ENCODE data around the gene NBPF1.
"Not testable (repeated sequence)": the region's sequence is repeated elsewhere in the genome, so short reads cannot be mapped to it uniquely, and the experiment has no call there.

Gene NBPF1

DNA sequence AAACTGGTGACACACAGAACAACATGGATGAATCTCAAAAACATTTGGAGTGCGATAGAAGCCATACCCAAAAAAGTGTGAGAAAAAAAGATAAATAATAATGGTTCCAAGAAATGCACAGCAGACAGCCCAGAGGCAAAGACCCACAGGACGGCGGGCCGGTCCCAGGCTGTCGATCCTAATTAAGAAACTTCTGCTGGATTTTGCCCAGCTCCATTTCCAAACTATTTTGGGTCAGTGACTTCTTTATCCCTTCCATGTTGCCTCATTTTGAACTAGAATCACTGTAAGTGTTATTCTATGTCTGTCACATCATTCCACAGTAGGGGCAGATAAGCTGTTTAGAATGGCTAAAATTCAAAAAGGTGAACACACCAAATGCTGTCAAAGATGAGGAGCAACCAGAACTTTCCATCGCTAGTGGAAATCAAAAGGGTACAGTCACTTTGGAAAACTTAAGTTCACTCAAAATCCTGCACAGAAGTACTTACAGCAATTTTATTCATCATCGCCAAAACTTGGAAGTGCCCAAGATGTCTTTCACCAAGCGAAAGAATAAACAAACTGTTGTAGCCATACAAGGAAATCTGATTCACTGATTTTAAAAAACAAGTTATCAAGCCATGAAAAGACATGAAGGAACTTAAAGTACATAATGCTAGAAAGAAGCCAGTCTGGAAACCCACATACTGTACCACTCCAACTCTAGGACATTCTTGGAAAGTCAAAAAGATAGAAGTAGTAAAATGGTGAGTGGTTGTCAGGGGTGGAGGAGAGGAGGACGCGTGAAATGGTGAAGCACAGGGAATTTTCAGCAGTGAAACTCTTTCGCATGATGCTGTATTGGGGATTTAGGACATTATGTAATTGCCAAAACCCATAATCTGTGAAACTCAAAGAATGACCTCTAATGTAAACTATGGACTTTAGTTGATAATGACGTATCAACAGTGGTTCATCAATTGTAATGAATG is 7.5 kb downstream of the NBPF1 start:
- Histone ChIP-seq H3K4me3 (ENCODE audit: low read depth, low read length) (no peak overlapping the region), H3K9me3 (ENCODE audit: control insufficient read depth, insufficient read depth, low read length) (no peaks in the 10 kb centered on the region), H3K4me1 (ENCODE audit: control insufficient read depth, insufficient read depth, low read length) (no peaks in the 10 kb centered on the region), H3K9ac (ENCODE audit: low read depth, low read length) (no peak overlapping the region), H3K36me3 (ENCODE audit: control insufficient read depth, insufficient read depth, low read length) (no peaks in the 10 kb centered on the region), H3K27me3 (ENCODE audit: control insufficient read depth, insufficient read depth, low read length) (peaks cover under 1% of the 10 kb centered on the region)

DNA sequence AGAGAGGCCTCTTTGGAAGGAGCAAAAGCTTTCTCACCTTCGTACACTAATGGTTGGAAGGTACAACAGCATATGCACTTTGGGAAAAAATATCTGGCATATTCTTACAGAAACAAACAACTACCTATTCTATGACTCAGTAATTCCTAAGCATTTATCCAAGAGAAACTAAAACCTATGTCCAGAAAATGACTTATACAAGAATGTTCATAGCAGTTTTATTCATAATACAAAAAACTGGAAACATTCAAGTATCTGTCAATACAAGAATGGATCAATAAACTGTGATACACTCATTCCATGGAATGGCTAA is 8.2 kb downstream of the NBPF1 start:
- Histone ChIP-seq H3K4me3 (ENCODE audit: low read depth, low read length) (no peak overlapping the region), H3K9me3 (ENCODE audit: control insufficient read depth, insufficient read depth, low read length) (no peaks in the 10 kb centered on the region), H3K4me1 (ENCODE audit: control insufficient read depth, insufficient read depth, low read length) (no peaks in the 10 kb centered on the region), H3K27me3 (ENCODE audit: control insufficient read depth, insufficient read depth, low read length) (no peaks in the 10 kb centered on the region), H3K9ac (ENCODE audit: low read depth, low read length) (no peak overlapping the region), H3K36me3 (ENCODE audit: control insufficient read depth, insufficient read depth, low read length) (no peaks in the 10 kb centered on the region)

DNA sequence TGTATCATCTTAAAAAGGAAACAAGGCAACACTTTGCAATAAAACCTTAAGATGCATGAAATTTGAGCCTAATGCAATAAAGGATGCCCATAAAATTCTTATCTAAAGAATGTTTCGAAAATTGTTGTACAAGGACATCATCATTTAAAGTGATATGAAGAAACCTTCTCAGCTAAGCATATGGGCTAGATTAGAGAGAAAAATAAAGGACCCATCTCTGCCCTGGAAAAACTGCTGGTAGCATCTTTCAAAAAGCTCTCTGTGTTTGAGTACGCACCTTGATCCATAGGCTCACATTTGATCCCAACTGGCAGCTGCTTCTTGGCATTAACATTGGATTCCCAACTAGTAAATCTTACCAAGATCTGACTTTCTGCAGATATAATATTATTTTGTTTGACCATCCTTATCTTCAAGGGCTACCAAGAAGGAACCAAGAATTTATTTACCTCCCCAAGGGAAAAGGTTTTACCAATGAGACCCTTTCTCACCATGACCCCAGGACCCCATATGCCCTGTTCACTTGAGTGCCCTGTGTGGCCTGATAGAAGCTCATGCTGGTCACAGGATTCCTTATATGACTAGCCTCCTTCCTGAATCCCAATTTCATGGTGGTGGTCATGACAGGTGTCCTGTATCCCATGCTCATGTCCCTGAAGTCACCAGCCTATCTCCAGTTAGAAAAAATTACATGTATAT is 8.7 kb downstream of the NBPF1 start:
- not testable (repeated sequence) for H3K9me3 ChIP-seq (ENCODE audit: control insufficient read depth, insufficient read depth, low read length); H3K36me3 ChIP-seq (ENCODE audit: control insufficient read depth, insufficient read depth, low read length); H3K9ac ChIP-seq (ENCODE audit: low read depth, low read length); H3K4me3 ChIP-seq (ENCODE audit: low read depth, low read length); H3K4me1 ChIP-seq (ENCODE audit: control insufficient read depth, insufficient read depth, low read length); H3K27me3 ChIP-seq (ENCODE audit: control insufficient read depth, insufficient read depth, low read length)

DNA sequence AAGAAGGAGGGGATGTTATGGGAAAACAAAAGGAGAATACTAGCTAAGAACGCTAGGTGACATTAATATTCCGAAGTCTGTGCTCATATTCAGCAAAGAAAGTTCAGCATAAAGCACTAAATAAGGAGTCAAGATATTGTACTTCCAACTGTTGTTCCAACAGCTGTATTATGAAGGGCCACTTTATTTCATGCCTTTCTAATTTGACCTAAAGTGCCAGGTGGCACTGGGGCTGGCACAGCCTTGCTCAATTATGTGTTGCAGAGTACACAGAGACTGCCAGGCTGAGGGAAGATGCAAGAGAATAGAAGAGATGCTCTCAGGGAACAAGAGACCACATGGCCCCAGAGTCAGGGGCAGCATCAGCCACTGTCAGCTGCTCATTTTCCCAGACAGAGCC is 9.7 kb downstream of the NBPF1 start:
- H3K4me3 ChIP-seq (ENCODE audit: low read depth, low read length); H3K9me3 ChIP-seq (ENCODE audit: control insufficient read depth, insufficient read depth, low read length); H3K4me1 ChIP-seq (ENCODE audit: control insufficient read depth, insufficient read depth, low read length); H3K27me3 ChIP-seq (ENCODE audit: control insufficient read depth, insufficient read depth, low read length); H3K9ac ChIP-seq (ENCODE audit: low read depth, low read length); H3K36me3 ChIP-seq (ENCODE audit: control insufficient read depth, insufficient read depth, low read length): not testable (repeated sequence)

DNA sequence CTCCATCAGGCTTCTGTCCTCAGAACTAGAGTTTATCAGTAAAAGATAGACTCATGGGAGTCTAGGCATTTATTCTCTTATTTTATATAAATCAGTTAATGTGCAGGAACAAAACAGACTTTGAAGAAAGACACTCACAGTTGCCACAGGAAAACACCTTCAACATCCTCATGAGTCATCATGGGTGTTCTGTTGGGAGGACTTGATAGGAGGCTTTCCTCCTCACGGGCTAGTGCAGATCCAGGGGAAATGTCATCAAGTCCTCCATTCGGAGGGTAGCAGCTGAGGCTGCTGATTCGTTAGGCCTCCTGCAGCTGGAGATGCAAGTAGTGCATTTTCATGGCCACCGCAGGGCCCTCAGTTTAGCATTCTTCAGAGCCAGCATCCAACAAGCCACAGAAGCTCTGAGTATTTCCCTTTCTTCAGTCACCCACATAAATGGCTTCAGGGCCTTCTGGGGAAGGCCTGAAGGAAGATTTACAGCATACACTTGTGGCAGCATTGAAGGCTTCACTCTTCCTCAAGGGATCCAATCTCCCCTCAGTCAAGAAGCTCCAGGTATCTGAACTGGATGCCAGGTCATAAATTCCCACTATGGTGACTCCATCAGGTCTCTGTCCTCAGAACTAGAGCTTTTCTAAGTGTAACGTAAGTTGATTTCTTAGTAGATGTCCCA is 10.9 kb downstream of the NBPF1 start:
- H3K9ac ChIP-seq (ENCODE audit: low read depth, low read length); H3K9me3 ChIP-seq (ENCODE audit: control insufficient read depth, insufficient read depth, low read length); H3K27me3 ChIP-seq (ENCODE audit: control insufficient read depth, insufficient read depth, low read length); H3K4me1 ChIP-seq (ENCODE audit: control insufficient read depth, insufficient read depth, low read length); H3K36me3 ChIP-seq (ENCODE audit: control insufficient read depth, insufficient read depth, low read length); H3K4me3 ChIP-seq (ENCODE audit: low read depth, low read length): not testable (repeated sequence)

DNA sequence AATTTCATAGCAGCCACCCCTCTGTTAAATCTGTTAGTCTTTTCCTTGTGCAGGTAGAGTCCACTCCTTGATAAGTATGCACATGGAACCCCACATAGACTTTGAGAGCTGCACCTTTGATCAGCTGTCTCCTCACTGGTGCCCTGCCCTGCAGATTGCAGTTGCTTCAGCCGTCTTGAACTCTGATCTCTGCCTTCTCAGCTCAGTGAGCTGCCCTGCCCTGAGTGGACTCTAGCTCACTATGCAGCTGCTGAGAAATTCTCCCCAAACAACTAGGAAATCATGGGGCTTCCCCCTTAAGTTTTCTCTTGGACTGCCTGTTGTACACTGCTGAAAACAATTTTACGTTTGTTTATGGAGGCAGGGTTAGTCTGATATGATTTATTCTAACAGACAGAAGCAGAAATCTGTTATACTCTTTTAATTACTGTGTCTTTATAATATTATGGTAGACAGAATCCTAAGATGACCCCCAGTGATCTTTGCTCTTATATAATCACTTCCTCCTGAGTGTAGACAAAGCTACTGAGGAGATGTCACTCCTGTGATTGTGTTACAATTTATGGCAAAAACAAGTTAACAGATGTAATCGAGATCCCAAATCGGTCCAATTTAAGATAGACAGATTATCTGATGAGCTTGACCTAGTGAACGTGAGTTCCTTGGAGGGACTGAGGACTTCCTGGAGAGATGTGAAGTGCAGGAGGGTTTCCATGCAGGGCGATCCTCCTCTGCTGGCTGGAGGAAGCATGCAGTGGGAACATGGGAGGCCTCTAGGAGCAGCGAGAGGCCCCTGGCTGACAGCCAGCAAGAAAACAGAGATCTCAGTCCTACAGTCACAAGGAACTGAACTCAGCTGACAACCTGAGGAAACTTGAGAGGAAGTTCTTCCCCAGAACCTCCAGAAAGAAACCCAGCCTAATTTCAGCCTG is 12.2 kb downstream of the NBPF1 start:
- H3K4me3 ChIP-seq (ENCODE audit: low read depth, low read length); H3K9ac ChIP-seq (ENCODE audit: low read depth, low read length); H3K36me3 ChIP-seq (ENCODE audit: control insufficient read depth, insufficient read depth, low read length); H3K27me3 ChIP-seq (ENCODE audit: control insufficient read depth, insufficient read depth, low read length); H3K9me3 ChIP-seq (ENCODE audit: control insufficient read depth, insufficient read depth, low read length); H3K4me1 ChIP-seq (ENCODE audit: control insufficient read depth, insufficient read depth, low read length): not testable (repeated sequence)

DNA sequence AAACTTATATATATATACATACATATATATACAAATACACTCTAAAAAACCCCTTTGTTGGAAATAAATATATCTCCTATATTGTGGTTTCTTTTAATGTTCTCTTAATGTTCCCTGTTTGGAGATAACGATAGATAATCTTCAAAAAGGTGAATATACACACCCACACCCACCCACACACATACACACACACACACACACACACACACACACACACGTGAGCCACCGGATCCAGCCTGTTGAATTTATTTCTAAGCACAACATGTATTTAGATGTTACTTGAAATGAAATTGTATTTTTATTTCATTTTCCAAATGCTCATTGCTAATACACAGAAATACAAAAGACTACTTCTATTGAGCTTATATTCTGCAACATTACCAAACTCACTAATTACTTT is 14.0 kb downstream of the NBPF1 start:
- H3K9ac ChIP-seq (ENCODE audit: low read depth, low read length); H3K9me3 ChIP-seq (ENCODE audit: control insufficient read depth, insufficient read depth, low read length); H3K4me3 ChIP-seq (ENCODE audit: low read depth, low read length); H3K4me1 ChIP-seq (ENCODE audit: control insufficient read depth, insufficient read depth, low read length); H3K27me3 ChIP-seq (ENCODE audit: control insufficient read depth, insufficient read depth, low read length); H3K36me3 ChIP-seq (ENCODE audit: control insufficient read depth, insufficient read depth, low read length): not testable (repeated sequence)

DNA sequence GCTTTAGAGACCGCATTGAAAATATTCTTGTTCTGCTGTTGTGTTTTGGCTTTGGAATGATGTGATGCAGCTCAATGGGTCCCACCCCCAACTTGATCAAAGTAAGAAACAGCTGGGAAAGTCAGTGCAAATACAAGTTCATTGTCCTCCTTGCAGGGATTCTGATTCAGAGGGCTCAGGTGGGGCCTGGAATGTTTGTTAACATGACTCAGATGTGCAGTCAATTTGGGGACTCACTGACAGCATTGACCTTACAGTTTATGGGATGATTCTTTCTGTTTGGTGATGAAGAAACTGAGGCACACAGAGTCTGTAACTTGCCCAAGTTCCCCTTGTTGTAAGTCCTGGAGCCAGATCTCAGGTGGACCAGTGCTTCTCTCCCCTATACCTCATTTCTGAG is 18.1 kb downstream of the NBPF1 start:
- not testable (repeated sequence) for H3K4me1 ChIP-seq (ENCODE audit: control insufficient read depth, insufficient read depth, low read length); H3K4me3 ChIP-seq (ENCODE audit: low read depth, low read length); H3K27me3 ChIP-seq (ENCODE audit: control insufficient read depth, insufficient read depth, low read length); H3K9me3 ChIP-seq (ENCODE audit: control insufficient read depth, insufficient read depth, low read length); H3K36me3 ChIP-seq (ENCODE audit: control insufficient read depth, insufficient read depth, low read length); H3K9ac ChIP-seq (ENCODE audit: low read depth, low read length)

DNA sequence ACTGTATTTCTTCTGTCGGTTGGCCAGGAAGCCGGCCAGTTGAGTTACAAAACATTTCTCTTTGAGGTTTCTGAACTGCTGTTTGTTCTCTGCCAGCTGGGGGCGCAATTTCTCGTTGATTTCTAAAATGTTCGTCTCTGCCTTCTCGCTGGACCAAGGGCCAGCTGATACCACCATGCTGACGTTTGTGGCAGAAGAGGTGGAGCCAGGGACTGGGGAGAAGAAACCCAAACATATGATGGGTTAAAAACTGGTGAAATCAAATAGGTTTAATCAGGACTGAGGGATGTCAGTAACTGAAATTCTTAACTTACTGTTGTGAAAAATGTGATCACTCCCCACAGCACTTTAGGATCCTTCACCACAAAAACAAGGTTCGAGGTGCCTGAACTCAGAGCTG is 21.5 kb downstream of the NBPF1 start:
- H3K4me3 ChIP-seq (ENCODE audit: low read depth, low read length); H3K4me1 ChIP-seq (ENCODE audit: control insufficient read depth, insufficient read depth, low read length); H3K9me3 ChIP-seq (ENCODE audit: control insufficient read depth, insufficient read depth, low read length); H3K27me3 ChIP-seq (ENCODE audit: control insufficient read depth, insufficient read depth, low read length); H3K9ac ChIP-seq (ENCODE audit: low read depth, low read length); H3K36me3 ChIP-seq (ENCODE audit: control insufficient read depth, insufficient read depth, low read length): not testable (repeated sequence)

DNA sequence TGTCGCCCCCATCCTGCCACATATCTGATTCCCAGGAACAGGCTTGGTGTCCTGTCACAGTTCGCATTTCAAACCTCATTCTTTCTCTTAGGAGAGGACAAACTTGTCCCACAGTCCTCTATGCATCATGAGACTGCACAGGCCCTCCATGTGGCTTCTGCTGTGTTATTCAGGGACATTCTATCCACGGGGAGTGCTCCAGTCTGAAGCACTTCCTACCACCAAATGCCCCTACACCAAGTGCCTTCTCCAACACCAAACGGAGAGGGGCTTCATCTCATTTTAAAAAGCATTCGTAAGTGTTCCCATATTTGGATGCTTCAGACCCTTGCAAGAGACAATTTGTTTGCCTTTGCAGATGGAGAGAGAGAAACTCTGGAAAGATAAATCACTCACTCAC is 25.3 kb downstream of the NBPF1 start:
- not testable (repeated sequence) for H3K36me3 ChIP-seq (ENCODE audit: control insufficient read depth, insufficient read depth, low read length); H3K4me1 ChIP-seq (ENCODE audit: control insufficient read depth, insufficient read depth, low read length); H3K27me3 ChIP-seq (ENCODE audit: control insufficient read depth, insufficient read depth, low read length); H3K9ac ChIP-seq (ENCODE audit: low read depth, low read length); H3K9me3 ChIP-seq (ENCODE audit: control insufficient read depth, insufficient read depth, low read length); H3K4me3 ChIP-seq (ENCODE audit: low read depth, low read length)

DNA sequence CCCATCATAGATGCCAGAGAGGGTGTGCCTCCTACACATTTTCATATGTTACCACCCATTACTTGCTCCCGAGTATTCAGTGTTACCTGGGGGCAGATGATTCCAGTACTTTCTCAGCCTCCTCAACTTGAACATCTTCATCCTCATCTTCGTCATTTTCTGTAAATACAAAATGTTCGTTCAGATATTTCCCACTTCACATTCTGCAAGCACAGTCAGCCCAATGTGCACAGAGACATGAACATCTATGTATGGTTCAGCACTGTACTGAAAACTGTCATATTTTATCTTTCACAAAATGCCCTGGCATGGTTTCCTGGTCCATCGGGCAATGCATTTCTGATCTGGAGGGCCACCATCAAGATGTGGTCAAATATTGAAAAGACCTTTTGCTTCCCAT is 25.7 kb downstream of the NBPF1 start:
- not testable (repeated sequence) for H3K9ac ChIP-seq (ENCODE audit: low read depth, low read length); H3K27me3 ChIP-seq (ENCODE audit: control insufficient read depth, insufficient read depth, low read length); H3K9me3 ChIP-seq (ENCODE audit: control insufficient read depth, insufficient read depth, low read length)

More for the DNA sequence above, 25.7 kb downstream of the NBPF1 start:
- H3K36me3 ChIP-seq (ENCODE audit: control insufficient read depth, insufficient read depth, low read length); H3K4me3 ChIP-seq (ENCODE audit: low read depth, low read length); H3K4me1 ChIP-seq (ENCODE audit: control insufficient read depth, insufficient read depth, low read length): not testable (repeated sequence)
